Measurements from ENCODE around the gene RRP12. TPM values are rescaled to one million over a fixed set of nuclear protein-coding genes. Genes with fewer than 3 reads are reported as not detected.

RRP12 gene
- total RNA-seq, 1 donor from 2014 or later, result 26.8 TPM

GRCh38 chr10:97444212-97444611, 43.1 kb upstream of the RRP12 start:
- no peak for DNase-seq
- Mint-ChIP-seq H3K4me3 (ENCODE audit: unreplicated experiment) (no peak overlapping the region), H3K27me3 (ENCODE audit: unreplicated experiment) (no peaks in the 10 kb centered on the region), H3K36me3 (ENCODE audit: unreplicated experiment) (no peaks in the 10 kb centered on the region), H3K4me1 (ENCODE audit: low read depth, unreplicated experiment) (peaks cover 9% of the 10 kb centered on the region), H3K27ac (ENCODE audit: unreplicated experiment) (no peak overlapping the region), H3K9me3 (ENCODE audit: unreplicated experiment) (peaks cover 3% of the 10 kb centered on the region)
- TF ChIP-seq CTCF (IDR thresholded peaks at IDR 0.05; ENCODE audit: partially characterized antibody, unreplicated experiment), result no peak

- H3K27me3 Mint-ChIP-seq (ENCODE audit: unreplicated experiment), result no peaks in the 10 kb centered on the region
- H3K4me3 Mint-ChIP-seq (ENCODE audit: unreplicated experiment), result no peak overlapping the region
- no peaks in the 10 kb centered on the region for H3K36me3 Mint-ChIP-seq (ENCODE audit: unreplicated experiment)
- no peak for TF ChIP-seq CTCF (IDR thresholded peaks at IDR 0.05; ENCODE audit: partially characterized antibody, unreplicated experiment)
- H3K9me3 Mint-ChIP-seq (ENCODE audit: unreplicated experiment), result peaks cover 3% of the 10 kb centered on the region
- peaks cover 5% of the 10 kb centered on the region for H3K4me1 Mint-ChIP-seq (ENCODE audit: low read depth, unreplicated experiment)
- no peak for DNase-seq
- H3K27ac Mint-ChIP-seq (ENCODE audit: unreplicated experiment), result no peak overlapping the region
Observed at GRCh38 chr10:97442277-97442676, 41.1 kb upstream of the RRP12 start.

GRCh38 chr10:97435211-97435610, 34.1 kb upstream of the RRP12 start:
- Mint-ChIP-seq H3K36me3 (ENCODE audit: unreplicated experiment) (no peaks in the 10 kb centered on the region), H3K4me3 (ENCODE audit: unreplicated experiment) (no peak overlapping the region), H3K27me3 (ENCODE audit: unreplicated experiment) (no peaks in the 10 kb centered on the region), H3K27ac (ENCODE audit: unreplicated experiment) (no peak overlapping the region), H3K9me3 (ENCODE audit: unreplicated experiment) (peaks cover 3% of the 10 kb centered on the region), H3K4me1 (ENCODE audit: low read depth, unreplicated experiment) (peaks cover 4% of the 10 kb centered on the region)
- no peak for TF ChIP-seq CTCF (IDR thresholded peaks at IDR 0.05; ENCODE audit: partially characterized antibody, unreplicated experiment)
- no peak for DNase-seq

GRCh38 chr10:97434557-97434956, 33.4 kb upstream of the RRP12 start:
- H3K36me3 Mint-ChIP-seq (ENCODE audit: unreplicated experiment), result no peaks in the 10 kb centered on the region
- peaks cover 4% of the 10 kb centered on the region for H3K4me1 Mint-ChIP-seq (ENCODE audit: low read depth, unreplicated experiment)
- peaks cover 4% of the 10 kb centered on the region for H3K9me3 Mint-ChIP-seq (ENCODE audit: unreplicated experiment)
- no peak for TF ChIP-seq CTCF (IDR thresholded peaks at IDR 0.05; ENCODE audit: partially characterized antibody, unreplicated experiment)
- no peaks in the 10 kb centered on the region for H3K27me3 Mint-ChIP-seq (ENCODE audit: unreplicated experiment)
- H3K27ac Mint-ChIP-seq (ENCODE audit: unreplicated experiment), result no peak overlapping the region
- no peak overlapping the region for H3K4me3 Mint-ChIP-seq (ENCODE audit: unreplicated experiment)
- no peak for DNase-seq

- no peaks in the 10 kb centered on the region for H3K36me3 Mint-ChIP-seq (ENCODE audit: unreplicated experiment)
- H3K27me3 Mint-ChIP-seq (ENCODE audit: unreplicated experiment), result no peaks in the 10 kb centered on the region
- peaks cover 4% of the 10 kb centered on the region for H3K9me3 Mint-ChIP-seq (ENCODE audit: unreplicated experiment)
- peaks cover 7% of the 10 kb centered on the region for H3K4me1 Mint-ChIP-seq (ENCODE audit: low read depth, unreplicated experiment)
- TF ChIP-seq CTCF (IDR thresholded peaks at IDR 0.05; ENCODE audit: partially characterized antibody, unreplicated experiment), result no peak
- H3K27ac Mint-ChIP-seq (ENCODE audit: unreplicated experiment), result peak overlapping the region; percentile 22
- H3K4me3 Mint-ChIP-seq (ENCODE audit: unreplicated experiment), result no peak overlapping the region
- no peak for DNase-seq
Observed at GRCh38 chr10:97434055-97434454, 32.9 kb upstream of the RRP12 start.

All from glutamatergic neuron (in vitro differentiated cells).